GM19035 (cell line): Measurements from ENCODE around the gene LRRC74B.
"Not testable (repeated sequence)": the region's sequence is repeated elsewhere in the genome, so short reads cannot be mapped to it uniquely, and the experiment has no call there.

Experiments
- ATAC-seq: cut with Tn5 transposase; IDR thresholded peaks from one replicate; pipeline ENCODE4 v1.9.1; 2021; ENCODE audit not compliant: unreplicated experiment

LRRC74B gene

DNA sequence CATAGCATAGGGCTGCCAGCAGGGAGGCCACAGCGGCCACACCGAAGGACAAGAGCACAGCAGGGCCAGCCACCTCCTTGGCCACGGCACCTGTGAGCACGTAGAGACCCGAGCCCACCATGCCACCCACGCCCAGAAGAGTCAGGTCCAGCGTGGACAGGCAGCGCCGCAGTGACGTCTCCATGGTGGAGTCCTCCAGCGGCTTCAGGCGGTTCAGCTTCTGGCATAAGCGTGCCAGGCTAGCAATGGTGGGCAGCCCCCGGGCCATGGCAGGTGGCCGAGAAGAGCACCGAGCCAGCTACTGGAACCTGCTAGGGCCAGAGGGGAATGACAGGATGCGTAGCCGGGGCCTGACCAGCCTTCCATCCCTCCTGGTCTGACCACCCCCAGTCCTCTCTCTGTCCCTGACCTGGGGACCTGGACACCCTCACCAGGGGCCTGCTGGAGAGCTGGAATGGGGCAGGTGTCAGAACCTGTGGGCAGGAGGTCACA, 14.2 kb upstream of the LRRC74B start:
- no peak for ATAC-seq

DNA sequence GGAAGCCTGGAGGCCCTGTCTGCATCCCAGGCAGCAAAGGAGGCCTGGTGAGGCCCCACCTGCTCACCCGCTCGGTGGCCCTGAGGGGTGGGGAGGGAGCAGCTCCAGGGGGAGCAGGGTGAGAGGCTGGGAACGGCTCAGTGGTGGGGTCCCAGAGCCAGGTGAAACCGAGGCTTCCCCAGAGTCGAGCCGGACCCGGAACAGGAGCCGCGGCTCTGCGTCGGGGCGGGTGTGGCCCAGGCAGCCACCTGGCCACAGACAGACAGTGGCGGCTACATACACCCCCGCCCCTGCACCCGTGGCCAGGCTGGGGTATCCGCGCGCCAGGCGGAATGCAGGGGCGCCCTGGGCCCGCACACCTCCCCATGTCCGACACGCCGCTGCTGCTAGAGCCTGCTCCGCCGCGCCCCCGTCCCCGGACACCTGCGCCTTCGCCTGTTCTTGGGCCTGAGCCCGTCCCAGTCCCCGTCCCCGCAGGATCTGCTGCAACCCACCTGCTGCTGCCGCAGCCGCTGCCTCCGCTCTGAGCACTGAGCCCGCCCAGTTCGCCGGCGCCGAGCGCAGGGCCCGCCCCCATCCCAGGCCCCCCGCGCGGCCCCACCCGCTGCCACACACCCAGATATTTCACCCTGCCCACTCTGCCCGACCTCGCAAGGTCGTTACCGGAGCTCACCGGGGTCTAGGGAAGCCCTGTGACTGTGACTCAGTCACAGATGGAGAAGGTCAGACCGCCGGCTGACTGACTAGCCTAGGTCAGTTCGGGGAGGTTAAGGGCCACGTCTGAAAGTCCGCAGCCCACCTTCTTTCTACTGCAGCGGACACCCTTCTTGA, 13.5 kb upstream of the LRRC74B start, which contains the start of gene SLC7A4:
TSS of gene SLC7A4 (minus strand) at position 525 of the 831 bp plus-strand sequence. CDS start 749 bp downstream, outside the sequence.
- no peak for ATAC-seq

DNA sequence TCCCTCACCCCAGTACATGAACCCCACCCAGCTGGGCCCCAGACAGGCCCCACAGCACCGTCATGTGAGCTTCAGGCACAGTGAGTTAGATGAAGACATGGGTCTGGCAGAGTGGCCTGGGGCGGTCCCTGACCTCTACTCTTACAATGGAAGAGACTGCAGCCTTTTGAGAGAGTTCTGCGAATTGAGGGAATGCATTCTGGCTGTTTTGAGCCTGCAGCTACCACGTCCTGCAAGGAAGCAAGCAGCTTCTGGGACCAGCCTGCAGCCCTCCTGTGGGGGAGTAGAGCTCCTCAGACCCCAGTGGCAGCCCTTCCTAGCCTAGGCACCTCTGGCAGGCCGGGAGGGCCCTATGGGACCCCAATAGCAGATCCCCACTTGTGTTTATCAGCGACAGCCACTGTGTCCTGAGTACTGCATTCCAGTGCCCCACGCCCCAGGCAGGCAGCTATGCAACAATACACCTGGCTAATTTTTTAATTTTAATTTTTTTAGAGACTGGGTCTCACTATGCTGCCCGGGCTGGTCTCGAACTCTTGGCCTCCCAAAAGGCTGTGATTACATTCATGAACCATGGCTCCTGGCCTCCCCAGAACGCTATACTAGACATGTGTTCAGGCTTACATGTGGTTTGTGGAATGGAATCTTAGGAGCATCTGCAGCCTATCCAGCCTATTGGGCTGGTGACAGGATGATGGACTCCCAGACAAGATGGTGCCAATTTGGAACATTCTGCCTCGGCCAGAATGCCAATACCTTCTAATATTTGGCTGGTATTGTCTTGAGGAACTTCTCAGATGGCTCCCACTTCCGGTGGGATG, 12.7 kb upstream of the LRRC74B start:
- no peak for ATAC-seq

DNA sequence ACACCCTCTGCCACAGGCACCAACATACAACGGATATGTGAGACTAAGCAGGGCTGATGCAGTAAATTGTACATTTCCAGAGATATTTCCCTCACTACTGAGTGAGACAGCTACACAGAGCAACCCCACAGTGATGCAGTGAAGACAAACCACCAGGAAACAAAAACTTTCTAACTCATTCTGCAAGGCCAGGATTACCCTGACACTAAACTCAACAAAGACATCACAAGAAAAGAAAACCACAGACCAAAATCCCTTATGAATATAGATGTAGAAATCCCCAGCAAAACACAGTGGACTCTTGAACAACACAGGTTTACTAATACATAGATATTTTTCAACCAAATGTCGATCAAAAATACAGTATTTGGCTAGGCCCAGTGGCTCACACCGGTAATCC, 11.9 kb upstream of the LRRC74B start:
- no peak for ATAC-seq

DNA sequence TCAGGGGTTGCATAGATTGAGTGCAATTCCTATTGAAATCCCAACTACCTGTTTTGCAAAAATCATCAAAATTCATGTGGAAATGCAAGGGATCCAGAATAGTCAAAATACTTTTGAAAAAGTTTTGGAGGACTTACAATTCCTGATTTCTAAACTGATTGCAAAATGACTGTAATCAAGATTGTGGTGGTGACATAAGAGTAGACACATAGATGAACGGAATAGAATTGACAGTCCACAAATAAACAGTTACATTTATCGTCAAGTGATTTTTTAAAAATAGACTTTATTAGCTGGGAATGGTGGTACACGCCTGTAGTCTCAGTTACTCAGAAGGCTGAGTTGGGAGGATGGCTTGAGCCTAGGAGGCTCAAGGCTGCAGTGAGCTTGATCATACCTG, 10.8 kb upstream of the LRRC74B start:
- no peak for ATAC-seq

DNA sequence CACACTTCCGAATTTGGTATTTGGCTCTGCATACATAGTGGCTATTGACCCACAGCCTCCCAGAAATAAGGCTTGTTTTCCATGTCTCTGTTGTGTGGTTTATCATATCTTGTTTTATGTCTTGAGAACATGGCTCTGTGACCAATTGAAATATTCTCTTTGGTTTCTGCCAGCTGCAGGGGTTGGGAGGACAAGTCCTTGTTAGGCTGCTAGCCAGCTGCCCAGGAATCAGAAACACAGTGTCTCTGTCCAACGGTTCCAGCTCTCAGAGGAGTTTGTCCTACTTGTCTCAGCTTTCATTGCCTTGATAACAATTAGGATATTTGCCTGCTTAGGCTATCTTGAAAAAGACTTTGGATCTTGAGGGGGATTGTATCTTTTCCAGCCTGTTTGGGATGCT, 7.3 kb upstream of the LRRC74B start:
- ATAC-seq: no peak

DNA sequence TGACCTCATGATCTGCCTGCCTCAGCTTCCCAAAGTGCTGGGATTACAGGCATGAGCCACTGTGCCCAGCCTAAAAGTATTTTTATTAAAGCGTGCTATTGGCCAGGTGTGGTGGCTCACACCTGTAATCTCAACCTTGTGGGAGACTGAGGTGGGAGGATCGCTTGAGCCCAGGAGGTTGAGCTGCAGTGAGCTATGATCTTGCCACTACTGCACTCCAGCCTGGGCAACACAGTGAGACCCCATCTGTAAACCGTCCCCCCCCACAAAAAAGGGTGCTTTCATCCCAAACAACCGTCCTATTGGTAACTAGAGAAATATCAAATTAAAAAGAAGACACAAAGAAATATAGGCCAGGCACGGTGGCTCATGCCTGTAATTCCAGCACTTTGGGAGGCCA, 6.6 kb upstream of the LRRC74B start:
- ATAC-seq: not testable (repeated sequence)

DNA sequence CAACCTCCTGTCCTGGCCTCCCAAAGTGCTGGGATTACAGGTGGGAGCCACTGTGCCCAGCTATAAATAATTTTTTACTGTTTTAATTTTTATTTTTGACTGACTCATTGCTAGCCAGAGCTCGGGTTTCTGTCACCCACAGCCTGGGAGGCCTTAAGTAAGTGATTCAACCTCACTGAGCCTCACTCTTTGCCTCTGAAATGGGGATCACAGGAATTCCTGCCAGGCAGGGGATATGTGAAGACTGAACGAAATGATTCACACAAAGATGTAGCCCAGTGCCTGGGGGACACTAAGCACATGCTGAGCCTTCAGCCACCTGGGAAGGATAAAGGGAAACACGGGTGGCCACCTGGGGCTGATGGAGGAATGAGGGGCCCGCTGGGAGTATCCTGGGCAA, 3.8 kb upstream of the LRRC74B start:
- ATAC-seq: no peak

DNA sequence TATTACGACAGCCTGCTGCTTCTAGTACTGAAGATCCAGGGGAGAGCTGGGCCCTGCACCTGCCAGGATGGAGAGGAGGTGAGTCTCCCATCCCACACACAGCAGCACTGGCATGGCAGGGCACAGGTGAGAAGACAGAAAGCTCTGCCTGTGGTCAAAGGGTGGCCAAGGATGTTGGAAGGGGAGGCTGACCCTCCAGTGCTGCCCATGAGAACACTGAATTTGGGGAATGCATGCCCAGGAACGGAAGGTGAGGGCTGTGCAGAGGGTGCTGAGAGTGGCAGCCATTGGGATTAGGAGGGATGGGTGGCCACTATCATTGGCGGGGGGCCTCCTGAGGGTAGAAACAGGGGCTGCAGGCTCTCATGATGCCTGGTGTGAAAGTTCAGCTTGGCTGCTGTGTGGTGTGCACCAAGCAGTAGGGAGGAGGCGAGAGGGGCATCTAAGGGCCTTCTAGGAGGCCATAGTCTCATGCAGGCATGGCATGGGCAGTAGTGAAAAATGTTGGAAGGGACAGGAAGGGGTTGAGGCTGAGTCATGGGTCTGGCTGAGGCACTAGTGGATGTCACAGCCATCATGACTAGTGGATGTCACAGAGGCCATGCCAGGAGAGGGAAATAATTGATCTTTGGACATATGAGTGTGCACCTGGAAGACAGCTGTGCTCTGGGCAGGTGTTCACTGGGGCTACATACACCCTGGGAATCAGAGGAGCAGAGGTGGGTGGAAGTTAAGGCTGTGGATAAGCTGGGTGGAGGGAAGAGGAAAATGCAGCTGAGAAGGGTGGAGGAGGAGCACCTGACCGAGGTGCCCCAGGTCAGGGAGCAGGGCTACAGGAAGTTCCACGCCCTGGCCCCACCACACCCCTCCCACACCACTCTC, 2.5 kb upstream of the LRRC74B start:
- no peak for ATAC-seq

DNA sequence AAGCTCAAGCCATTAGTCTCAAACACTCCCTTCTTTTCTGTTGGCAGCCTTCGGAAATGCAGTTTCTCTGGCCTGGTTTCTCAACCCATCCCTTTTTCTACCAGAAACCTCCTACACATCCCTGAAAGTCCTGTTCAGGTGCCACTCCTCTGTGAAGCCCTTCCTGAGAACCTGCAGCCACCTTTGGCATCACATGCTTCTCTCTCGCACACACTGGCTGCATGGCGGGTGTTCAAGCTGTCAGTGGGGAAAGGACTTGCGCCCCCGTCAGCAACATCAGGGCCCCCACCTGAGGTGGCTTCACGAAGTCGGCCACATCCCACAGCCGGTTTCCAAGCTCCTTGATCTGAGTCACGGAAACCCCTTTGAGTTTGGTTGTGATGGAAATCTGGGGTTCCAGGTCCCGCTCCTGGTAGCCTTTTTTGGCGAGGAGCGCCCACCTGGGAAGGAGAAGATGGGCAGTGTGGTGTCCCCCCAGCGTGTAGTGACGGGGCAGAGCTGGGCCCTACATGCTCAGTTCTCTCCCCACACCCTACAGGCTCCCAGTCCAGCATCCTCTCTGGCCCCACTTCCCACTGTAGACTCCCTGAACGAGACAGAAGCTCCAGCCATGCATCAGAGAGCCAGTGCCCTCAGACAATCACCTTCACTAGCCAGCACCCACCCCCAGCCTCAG, 1.7 kb upstream of the LRRC74B start:
- no peak for ATAC-seq

DNA sequence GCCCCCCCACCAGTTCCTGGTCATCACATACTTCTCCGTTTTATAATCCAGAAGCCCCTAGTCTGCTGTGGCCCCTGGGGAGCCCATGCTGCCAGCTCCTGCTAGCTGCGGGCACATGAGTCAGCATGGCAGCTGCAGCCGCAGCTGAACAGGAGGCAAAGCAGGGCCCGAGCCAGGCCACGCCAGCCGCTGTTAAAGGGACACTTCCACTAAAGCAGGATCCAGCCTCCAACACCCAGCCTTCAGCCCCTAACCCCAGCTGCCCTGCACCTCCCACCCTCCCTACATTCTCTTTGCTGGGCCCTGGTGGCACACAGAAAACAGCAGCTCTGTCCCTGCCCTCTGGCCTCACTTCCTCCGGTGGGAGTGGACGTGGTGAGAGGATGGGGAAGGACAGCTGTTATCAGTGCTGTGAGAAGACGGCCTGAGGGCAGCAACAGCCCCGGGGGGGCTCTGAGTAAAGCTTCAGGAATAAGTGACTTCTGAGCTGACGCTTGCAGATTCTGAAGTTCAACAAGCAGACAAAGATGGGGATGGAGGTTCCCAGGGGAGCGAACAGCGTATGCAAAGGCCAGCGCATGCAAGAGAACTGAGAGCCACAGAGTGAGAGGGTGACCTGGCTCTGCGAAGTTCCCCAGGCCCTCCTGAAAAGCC, 688 bp upstream of the LRRC74B start:
- ATAC-seq: no peak

DNA sequence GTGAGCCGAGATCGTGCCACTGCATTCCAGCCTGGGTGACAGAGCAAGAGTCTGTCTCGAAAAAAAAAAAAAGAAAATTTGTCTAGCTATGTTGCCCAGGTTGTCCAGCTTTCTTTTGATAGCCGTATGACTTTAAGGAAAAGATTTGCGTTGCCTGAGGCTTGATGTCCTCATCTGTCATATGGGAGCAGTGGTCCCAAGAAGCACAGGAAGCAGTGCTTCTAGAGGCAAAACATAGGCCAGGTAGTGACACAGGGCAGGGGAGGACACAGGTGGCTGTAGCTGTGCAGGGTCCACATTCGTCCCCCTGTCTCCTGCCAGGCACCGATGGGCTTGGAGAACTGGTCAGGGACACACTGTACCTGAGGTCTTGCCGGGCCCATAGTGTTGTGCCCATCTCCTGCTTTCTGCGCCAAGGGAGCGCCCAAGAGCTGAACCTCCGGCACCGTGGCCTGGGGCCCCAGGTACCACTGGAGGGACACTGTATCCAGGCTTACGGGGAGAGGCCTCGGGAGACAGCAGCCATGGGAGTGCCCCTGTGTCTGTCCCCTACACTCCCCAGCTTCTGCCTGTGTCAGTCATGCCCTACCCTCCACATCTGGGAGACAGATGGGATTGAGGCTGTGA, 1.4 kb downstream of the LRRC74B start:
- no peak for ATAC-seq

DNA sequence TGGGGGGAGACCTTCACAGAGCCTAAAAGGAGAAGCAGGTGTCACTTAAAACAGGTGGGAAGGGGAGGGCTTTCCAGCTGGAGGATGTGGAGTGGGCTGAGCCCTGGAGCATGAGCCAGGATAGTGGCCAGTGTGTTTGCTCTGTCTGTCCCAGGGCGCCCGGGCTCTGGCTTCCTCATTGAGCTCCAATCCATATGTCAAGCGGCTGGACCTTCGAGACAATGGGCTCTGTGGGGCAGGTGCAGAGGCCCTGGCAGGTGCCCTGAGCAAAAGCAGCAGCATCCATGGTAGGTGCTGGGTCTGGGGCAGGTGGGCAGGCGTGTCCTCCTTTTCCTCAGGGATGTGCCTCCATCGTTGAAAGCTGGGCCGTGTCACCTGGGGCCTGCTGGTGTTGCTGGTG, 2.0 kb downstream of the LRRC74B start:
- ATAC-seq: no peak

DNA sequence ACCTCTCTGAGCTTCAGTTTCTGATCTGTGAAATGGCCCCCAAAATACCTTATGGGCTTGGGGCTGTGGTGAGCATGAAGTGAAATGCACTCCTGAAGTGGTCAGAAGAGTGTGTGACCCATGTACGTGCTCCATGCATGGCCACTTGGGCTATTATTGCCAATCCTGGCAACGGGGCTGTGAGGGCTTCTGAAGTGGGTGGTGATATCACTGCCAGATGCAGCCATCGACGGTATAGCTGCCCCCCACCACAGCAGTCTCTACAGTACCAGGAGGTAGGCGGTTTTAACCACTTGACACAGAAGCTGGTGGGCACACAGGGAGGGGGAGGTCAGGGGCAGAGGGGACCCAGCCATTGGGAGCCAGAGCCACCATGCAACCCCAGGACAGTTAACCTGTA, 2.7 kb downstream of the LRRC74B start:
- ATAC-seq: not testable (repeated sequence)

DNA sequence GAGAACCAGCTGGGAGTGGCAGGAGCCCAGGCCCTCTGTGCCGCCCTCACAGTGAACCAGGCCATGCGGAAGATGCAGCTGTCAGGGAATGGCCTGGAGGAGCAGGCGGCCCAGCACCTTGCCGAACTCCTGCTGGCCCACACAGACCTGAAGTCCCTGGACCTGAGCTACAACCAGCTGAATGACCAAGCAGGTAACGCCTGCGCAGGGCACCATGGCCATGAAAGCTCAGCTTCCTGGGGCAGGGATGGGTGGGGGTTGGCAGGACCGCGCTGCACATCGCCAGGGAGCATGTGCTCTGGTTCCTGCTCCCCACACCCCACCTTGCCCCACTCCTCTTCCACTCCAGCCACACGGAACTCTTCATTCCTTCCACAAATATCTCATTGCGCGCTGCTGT, 3.2 kb downstream of the LRRC74B start:
- not testable (repeated sequence) for ATAC-seq

DNA sequence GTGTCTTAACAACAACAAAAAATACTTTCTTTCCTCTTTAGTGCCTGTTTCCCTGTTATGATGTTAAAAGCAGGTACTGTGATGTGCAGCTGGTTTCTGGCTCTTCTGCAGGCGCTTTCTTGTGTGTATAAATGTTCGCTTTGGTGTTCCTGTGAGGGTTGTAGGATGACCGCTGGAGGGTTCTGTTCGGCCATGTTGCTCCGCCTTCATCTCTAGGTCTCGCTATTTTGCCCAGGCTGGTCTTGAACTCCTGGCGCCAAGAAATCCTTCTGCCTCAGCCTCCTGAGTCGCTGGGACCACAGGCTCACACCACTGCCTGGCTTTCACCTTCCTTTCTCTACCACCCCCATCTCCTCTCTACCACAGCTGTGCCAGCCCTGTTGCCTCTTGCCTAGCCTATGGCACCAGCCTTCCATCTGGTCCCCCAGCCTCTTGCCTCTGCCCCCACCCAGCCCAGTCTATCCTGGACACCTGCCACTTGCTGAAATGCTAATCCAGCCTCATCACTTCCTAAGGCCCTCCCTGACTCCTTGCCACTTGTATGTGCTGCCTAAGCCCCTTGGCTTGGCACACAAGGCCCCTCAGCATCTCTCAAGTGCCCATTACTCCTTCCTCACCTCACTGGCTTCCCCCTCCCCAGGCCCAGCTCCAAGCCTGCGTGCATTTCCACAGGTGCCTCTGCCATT, 5.5 kb downstream of the LRRC74B start:
- ATAC-seq: no peak

DNA sequence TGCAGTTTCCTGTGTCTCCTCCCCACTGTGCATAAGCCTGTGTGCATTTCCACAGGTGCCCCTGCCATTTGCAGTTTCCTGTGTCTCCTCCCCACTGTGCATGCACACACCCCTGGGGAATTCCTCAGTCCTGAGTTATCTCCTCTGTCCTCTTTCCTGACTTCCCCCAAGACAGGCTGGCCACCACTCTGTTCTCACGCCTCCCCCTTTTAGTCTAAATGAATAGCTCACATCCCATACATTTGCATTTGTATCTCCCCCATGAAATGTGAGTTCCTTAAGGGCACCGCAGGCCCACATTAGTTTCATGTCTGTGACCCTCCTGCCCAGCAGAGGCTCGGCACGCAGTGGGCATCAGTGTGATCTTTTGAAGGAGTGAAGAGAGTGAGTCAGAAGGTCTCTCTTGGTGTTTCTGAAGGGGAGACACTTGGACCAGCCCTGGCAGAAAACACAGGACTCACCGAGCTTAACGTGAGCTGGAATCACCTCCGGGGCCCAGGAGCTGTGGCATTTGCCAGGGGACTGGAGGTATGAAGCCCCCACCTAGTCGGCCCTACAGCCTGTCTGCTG, 6.2 kb downstream of the LRRC74B start:
- ATAC-seq: no peak

DNA sequence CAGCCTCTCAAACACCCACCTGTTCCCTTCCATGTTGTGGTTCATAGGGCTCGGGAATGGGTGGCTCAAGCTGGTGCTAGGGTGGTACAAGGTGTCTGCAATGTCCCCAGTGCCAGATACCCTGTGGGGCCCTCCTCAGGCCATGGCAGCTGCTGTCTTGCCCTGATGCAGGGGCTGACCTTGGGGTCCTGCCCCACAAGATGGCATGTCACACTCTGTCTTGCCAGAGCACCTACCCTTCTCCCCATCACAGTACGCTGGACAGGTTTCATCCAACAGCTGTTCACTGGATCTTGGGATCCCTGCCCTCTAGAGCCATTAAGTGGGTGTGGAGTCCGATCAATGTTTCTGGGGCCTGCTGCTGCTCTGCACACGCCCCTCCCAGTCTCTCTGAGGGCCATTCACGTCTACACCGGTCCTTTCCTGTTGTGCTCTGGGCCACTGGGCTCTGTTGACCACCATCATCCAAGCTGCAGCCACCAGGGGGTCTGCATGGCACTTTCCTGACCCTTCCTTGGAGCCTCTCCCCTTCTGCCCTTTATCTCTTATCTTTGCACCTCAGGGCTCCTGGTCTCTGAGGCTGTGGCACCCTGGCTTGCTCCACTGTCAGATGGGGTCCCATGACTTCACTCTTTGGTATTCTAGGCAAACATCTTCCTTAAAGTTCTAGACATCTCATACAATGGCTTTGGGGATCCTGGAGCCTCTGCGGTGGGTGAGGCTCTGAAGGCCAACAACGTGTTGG, 7.1 kb downstream of the LRRC74B start:
- ATAC-seq: no peak
